GM21576 (cell line): Measurements from ENCODE around the gene FAT1.

ENCODE experiments used
- ATAC-seq: cut with Tn5 transposase; IDR thresholded peaks from one replicate; pipeline ENCODE4 v1.9.1; 2021; ENCODE audit warnings: mild to moderate bottlenecking, moderate library complexity; ENCODE audit not compliant: unreplicated experiment

FAT1 gene

GRCh38 chr4:186724864-186725468 lies 1.3 kb upstream of the FAT1 start:
- ATAC-seq = no peak

DNA sequence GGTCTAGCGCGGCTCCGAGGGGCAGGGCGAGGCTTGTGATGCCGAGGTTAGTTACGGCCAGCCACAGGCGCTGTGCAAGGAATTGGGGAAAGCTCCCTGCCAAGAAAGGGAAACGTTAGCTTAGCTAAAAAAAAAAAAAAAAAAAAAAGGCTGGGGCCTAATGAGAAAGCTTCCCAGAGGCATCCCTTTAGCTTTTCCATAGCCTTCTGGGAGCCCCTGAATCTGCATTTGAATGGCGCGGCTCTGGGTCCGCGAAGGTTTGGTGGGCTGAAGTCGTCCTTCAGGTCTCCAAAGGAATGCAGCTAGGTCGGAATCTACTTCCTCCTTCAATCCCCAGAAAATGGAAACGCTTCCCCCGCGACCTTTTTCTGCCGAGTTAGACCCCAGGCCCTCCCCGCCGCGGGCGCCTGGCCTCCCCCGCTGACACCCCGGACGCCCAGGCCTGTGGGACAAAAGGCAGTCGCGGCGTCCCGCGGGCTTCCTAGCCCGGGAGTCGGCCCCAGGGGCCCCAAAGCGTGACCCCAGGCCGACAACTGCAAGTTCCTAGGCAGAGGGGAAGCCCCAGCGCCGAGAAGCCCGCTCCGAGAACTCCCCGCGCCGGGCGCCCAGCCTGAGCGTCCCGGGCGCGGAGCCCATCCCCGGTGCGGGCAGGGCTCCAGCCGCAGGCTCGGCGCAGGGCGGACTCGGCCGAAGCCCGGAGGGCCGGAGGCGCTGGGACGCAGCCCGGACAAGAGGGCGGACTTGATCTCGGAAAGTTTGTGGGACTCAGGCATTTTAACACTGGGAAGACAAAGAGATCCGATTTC lies 605 bp upstream of the FAT1 start:
- ATAC-seq = no peak

DNA sequence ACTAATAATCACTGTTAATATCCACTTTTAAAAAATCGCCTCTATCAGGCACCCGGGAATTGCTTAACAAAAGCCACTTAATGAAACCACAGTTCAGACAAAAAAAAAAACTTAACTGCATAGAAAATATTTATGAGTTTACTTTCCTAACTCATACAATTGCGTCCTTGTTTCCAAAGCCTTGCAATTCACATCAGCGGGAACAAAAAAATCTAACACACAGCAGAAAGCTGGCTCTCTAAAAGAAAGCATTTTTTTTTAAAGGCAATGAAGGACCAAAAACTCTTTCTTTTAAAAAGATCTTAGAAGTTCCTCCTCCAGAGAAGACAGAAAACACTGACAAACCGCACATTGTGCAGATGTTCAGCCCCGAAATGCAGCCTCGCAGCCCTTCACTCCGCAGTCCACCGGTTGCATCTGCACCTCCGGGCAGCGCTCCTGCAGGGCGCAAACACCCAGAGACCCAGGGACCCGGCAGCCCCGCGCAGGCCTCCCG lies 812 bp downstream of the FAT1 start:
- ATAC-seq = no peak

DNA sequence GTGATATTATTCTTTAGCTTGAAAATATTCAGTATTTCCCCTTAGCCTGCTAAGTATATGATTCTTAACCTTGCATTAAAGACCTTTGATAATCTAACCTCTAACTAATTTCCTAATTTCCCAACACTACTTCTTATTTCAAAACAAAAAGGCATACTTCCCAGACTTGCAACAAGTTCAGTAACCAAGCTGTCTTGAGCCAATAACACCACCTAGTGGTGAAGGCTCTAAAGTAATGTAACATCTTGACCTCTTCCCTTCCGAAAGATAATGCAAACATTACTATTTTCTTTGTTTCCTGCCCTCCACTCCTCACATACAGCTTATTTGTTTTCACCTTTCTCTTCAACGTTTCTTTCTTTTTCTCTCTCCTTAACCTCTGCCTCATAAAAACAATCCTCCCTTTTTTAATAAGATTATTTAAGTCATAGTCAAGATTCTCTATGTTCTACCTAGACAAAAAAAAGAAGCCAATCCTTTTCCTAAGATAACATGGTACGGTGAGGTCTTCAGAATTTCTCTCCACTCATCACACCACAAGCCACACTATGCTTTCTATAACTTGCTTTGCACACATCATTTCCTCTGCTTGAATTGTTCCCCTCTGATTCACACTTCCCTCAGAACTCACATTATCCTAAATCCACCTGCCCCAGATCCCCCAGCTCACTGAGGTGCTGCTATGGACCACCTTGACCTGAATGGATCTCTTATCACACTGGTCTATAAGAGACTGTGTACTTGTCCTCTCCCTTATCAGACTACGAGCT lies 3.5 kb downstream of the FAT1 start:
- ATAC-seq = no peak

- ATAC-seq = no peak
Measured at GRCh38 chr4:186717556-186717955, 6.1 kb downstream of the FAT1 start.

GRCh38 chr4:186715077-186715476 lies 8.6 kb downstream of the FAT1 start:
- ATAC-seq = no peak

DNA sequence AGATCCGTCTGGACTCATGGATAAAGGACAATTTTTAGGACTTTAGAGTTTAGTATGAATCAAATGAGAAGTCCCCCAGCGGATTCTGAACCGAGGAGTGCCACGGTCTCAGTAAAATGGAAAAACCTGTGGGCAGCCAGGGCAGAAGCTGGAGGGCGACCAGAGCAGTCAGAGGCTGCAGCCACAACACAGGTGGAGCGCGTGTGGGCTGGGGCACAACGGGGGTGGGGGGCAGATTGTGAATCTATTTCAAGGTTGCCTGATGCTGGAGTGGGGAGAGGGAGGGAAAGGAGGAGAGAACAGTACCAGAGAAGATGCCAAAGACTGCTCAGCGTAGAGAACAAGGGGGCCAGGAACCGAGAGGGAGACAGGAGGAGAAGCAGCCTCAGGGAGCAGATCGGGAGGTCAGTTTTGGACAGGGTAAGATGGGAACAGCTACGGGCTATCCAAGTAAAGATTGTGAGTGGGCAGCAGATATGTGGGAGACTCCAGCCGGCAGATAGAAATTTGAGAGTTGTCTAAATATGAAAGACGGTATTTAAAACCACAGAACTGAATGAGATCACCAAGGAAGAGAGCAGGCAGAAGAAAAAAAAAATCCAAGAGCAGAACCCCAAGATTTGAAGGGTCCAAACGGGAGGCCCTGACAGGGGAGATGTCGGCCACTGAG lies 9.5 kb downstream of the FAT1 start:
- ATAC-seq = no peak

DNA sequence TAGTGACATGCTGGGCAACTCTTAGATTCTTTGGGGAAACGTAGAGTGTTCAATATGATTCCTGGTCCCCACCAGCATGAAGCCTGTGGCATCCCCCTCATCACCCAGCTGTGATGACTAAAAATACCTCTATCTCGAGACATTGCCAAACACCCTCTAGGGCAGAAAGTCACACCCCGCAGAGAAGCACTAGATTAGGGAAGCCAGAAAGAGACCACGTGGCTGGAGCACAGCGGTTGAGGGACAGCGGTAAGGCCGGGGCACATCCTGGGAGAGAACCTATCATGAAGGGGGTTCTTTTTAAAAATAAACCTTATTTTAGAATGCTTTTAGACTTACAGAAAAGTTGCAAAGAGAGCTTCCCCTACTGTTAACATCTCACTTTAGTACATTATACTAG lies 11.0 kb downstream of the FAT1 start:
- no peak for ATAC-seq

GRCh38 chr4:186710521-186711119 lies 13.0 kb downstream of the FAT1 start:
- no peak for ATAC-seq

DNA sequence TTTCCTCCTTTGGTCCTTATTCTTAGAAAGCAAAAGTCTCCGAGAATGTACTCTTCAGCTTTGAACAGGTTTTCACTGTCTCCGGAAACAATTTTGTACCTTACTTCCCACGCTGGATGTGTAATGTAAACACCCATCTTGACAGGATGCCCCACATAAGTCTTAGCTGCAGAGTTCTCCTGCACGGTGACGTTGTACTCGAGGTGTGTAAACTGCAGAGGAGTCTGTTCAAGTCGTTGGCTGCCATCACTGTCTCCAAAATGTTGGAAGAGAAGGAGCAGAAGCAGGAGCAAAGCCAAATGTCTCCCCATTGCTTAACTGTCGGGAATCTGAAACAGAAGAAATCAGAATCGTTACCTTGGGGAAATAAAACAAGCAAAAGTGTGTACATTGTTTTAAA lies 14.1 kb downstream of the FAT1 start:
- ATAC-seq = no peak

DNA sequence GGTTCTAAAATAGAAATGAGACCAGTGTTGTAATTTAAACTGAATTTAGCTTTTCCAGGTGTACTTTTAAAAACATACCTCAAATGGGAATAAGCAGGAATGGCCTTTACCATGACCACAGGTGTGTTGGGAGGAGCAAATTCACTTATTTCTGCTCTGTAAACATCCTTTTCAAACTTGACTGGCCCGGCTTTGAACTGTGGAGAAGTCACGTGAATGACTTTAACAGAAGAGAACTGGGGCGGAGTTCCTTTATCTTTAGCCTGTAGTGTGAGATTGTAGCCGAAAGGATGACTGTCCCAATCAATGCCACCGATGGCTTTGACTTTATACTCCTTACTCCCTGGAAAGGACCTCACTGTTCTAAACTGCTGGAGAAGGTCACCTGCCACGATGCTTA lies 15.1 kb downstream of the FAT1 start:
- ATAC-seq = no peak

DNA sequence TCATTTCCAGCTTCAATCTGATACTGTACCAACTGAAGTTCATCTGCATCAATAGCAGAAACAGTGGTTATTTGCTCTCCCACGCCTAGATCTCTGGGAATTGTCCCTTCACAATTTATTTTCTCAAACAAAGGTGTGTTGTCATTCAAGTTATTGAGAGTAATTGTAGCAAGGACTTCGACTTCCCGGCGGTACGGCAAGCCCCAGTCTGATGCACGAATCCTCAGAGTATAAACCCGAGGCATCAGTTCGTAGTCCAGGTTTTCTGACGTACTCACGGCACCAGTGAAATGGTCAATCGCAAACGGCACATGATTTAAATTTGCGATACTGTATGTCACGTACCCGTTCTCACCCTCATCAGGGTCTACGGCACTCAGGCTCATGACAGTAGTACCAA lies 15.7 kb downstream of the FAT1 start:
- no peak for ATAC-seq

DNA sequence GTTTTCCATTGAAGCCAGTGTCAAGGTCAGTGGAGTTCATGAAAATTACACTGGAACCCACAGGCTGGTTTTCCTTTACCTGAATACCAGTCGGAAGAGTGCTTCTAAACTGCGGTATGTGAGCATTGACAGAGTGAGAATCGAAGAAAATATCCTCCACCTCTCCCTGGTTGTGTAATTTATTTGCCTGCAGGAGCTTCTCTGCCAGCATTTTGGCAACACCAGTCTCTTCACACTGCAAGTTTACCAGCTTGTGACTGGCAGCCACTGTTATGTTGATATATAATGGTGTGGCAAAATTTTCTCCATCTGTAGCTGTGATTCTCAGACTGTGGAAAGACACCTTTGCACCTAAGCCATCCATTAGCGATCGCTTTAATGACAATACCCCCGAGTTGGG lies 16.1 kb downstream of the FAT1 start:
- ATAC-seq = no peak

- ATAC-seq = no peak
Measured at GRCh38 chr4:186704057-186704456, 19.6 kb downstream of the FAT1 start.

DNA sequence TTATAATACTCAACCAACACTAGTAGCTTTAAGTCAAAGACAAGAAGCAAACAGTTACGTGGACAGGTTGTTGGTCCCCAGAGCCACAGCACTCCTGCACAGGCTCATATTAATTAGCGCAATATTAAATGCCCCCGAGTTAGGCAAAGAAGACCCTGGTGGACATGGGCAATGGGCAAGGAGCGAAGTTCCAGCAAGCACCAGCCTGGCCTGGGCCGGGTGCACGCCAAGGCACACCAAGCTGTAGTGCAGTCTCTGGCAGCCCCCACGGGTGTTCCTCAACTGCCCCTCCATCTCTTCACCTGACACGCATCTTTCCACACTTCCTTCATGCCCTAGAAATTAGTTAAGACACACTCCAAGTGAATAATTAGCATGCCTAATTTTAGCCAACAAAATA lies 20.1 kb downstream of the FAT1 start:
- no peak for ATAC-seq

- no peak for ATAC-seq
Measured at GRCh38 chr4:186702940-186703339, 20.7 kb downstream of the FAT1 start.

- ATAC-seq = no peak
Measured at GRCh38 chr4:186702297-186702696, 21.4 kb downstream of the FAT1 start.

DNA sequence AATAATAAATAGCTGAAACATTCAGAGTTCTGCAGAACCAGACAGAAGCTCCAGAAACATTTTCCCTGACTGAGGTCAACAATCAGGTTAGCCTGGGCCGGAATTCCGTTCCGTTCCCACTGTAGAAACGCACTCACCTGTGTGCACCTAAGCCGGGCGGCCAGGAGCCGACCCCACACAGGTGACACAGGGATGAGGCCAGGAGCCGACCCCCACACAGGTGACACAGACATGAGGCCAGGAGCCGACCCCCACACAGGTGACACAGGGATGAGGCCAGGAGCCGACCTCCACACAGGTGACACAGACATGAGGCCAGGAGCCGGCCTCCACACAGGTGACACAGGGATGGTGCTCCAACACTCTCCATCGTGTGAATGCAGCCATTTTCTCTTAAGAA lies 21.9 kb downstream of the FAT1 start:
- ATAC-seq = no peak

DNA sequence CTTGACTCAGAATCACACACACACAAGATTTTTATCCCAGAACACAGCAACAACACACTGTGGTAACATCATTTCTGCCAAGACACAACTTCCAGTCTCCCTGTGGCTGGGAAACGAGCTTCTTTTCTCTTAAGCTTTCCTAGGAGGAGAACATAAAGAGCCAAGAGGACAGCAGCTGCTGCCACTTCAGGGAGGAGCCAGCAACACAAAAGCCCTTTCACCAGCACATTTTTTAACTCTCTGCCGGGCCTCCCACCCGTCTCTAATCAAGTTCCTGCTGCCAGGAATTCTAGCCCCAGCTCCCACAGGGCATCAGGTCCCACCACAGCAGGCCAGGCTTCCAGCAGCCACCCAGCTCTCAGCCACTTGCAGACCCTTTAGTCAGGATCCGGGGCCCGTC lies 22.4 kb downstream of the FAT1 start:
- ATAC-seq = no peak

- ATAC-seq = no peak
Measured at GRCh38 chr4:186700746-186701145, 22.9 kb downstream of the FAT1 start.

DNA sequence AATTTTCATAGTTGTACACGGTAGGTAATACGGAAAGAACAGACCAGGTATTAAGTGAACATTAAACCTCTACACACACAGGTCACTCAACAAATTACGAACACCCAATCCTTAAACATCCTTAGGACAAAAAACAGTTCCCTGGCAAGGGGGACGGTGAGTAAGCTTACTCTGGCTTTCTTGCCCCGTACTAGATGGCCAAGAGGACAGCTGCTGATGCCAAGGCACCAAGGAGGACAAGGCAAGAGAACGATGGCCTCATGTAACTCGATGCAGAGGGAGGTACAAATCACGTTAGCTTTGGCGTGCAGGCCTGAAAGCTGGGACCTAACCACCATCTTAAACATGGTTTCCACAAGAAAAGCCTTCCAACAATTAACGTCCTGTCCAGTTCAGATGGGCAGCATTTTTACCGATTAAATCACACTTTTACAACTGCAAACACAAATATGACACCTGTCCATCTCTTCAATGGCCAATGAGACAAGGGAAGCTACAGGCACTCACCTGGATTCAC lies 23.7 kb downstream of the FAT1 start:
- ATAC-seq = no peak
